HG03039 (cell line): ENCODE data around the gene SPINT2.
"Not testable (repeated sequence)": the region's sequence is repeated elsewhere in the genome, so short reads cannot be mapped to it uniquely, and the experiment has no call there.

Experiments
- ATAC-seq: cut with Tn5 transposase; IDR thresholded peaks from one replicate; pipeline ENCODE4 v1.9.1; 2021; ENCODE audit warnings: mild to moderate bottlenecking, moderate library complexity; ENCODE audit not compliant: unreplicated experiment

The SPINT2 gene

DNA sequence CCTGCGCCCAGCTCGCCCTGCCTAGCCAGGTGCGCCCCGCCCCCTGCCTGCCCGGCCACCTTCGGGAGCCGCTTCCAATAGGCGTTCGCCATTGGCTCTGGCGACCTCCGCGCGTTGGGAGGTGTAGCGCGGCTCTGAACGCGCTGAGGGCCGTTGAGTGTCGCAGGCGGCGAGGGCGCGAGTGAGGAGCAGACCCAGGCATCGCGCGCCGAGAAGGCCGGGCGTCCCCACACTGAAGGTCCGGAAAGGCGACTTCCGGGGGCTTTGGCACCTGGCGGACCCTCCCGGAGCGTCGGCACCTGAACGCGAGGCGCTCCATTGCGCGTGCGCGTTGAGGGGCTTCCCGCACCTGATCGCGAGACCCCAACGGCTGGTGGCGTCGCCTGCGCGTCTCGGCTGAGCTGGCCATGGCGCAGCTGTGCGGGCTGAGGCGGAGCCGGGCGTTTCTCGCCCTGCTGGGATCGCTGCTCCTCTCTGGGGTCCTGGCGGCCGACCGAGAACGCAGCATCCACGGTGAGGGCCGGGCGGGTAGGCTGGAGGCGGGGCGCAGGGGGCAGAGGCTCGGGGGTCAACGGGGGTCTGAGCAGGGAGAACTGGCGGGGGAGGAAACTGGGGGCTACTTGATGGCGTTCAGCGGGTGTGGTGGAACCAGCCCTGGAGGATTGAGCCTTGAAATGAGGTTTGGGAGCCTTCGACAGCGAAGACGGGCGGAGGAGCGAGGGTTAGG lies at the start of gene SPINT2:
SPINT2 (plus strand) TSS at position 88 of the 727 bp plus-strand sequence; CDS start at position 408, 320 bp downstream.
- ATAC-seq, result no peak

- no peak for ATAC-seq
Observed at GRCh38 chr19:38216785-38217641, 47.4 kb upstream of the SPINT2 start.

DNA sequence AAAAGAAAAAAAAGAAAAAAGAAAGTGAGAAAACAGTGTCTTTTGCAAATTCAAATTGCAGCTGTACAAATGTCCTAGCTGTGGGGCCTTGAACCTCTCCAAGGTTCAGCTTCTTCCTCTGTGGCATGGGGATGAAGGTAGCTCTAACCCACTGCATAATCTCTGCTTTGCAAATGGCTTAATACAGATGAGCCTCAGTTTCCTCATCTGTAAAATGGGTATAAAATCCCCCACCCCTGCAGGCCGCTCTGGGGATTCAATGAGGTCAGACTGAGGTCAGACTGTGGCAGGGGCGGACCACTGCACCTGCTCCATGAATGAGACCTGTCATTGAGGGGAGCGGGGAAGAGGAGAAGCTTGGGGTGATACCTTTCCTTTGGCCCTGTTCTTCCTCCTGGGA lies 46.2 kb upstream of the SPINT2 start:
- no peak for ATAC-seq

DNA sequence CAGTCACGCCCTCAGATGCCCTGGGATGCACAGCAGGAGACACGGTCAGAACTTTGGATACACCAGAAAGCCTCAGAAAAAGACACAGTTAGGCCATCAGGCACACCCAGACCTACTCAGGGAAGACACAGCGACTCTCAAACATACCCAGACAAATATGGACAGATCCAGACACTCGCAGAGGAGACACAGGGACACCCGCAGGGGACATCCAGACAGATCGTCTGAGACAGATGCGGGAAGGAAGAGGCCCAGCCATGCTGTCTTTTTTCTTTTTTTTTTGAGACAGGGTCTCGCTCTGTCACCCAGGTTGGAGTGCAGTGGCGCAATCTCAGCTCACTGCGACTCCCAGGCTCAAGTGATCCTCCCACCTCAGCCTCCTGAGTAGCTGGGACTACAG lies 45.2 kb upstream of the SPINT2 start:
- ATAC-seq, result no peak

- ATAC-seq, result no peak
Observed at GRCh38 chr19:38221421-38221820, 43.0 kb upstream of the SPINT2 start.

DNA sequence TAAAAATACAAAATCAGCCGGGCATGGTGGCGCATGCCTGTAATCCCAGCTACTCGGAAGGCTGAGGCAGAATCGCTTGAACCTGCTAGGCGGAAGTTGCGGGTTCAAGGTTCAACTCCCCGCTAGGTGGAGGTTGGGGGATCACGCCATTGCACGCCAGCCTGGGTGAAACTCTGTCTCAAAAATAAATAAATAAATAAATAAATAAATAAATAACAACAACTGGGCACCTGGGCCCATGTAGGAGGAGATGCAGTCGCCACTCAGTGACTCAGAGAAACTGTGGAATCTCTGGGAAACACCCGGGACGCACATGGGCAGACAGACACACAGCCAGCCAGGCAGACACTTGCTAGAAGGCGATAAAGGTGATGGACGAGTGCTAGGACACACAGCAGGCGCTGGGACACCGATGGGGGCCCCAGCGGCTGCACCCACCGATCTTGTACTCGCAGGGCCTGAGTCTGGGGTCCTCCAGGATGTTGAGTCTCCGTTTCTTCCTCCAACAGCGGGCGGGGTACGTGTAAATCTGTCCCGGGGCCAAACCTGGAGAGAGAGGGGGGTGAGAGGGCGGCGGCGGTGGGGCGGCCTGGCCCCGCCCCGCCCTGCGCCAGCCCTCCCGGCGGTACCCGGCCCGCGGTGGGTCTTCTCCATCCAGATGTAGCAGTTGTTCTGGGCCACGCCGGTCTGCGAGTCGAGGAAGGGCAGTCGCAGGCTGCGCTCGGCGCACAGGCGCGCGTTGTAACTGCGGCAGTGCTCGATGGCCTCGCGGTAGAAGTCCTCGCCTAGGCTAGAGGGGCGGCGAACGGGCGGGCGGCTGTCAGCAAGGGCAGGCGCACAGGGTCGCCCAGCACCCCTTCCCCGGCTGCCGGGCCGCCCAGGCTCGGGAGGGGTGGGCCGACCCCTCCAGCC lies 42.2 kb upstream of the SPINT2 start:
- no peak for ATAC-seq

GRCh38 chr19:38223119-38223523 lies 41.3 kb upstream of the SPINT2 start:
- ATAC-seq, result no peak

DNA sequence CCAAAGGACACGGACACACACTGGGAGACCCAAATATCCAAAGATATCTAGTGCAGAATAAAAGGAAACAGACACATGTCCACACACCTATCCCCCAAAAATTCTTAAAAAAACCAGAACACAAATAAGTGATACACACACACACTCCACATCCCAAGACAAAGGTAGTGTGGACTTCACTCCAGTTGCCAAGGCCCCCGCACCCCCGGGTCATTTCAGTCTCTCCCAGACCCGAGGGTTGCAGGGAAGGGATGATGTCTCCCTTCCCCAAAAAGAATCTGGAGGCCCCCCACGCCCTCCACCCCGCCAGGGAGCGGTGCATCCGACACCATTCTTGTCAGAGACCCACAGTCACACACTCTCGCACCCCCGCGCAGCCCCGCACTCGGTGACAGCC lies 40.8 kb upstream of the SPINT2 start:
- no peak for ATAC-seq

DNA sequence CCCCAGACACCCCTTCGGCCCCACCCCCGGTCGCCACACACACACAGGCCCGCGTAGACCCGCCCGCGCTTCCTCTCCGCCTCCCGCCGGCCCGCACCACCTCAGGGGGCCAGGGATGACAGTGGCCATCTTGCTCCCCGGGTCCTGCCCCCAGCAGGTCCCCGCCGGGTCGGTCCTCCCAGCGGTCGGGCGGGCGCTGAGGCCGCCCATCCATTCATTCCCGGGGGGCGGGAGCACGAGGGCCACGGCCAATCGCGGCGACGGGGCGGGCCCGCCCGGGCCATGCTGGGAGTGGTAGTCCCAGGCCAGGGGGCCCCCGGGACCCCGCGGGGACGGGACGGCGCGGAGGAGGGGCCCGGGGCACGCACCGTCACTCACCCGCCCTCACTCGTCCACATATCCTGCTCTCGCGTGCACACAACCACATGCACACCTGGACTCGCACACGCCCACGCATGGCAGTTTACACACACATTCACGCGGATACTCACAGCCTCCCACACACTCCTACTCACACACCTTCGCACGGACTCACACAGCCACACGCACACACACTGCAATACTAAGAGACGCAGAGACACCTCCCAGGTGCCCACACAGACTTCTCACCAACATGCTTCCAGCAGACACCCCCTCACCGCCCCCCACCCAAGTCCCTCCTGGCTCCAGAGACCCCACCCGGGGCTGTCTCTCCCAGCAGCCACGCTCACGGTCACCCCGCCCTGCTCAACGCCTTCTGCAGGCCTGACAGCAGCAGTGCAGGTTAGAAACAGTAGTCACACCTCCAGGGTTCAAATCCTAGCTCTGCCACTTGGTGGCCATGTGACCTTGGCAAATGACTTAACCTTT lies 40.1 kb upstream of the SPINT2 start, which contains the start of gene DPF1:
DPF1 (minus strand) TSS at position 209 of the 849 bp plus-strand sequence; CDS start at position 129, 80 bp downstream.
- ATAC-seq, result peak; percentile 68

DNA sequence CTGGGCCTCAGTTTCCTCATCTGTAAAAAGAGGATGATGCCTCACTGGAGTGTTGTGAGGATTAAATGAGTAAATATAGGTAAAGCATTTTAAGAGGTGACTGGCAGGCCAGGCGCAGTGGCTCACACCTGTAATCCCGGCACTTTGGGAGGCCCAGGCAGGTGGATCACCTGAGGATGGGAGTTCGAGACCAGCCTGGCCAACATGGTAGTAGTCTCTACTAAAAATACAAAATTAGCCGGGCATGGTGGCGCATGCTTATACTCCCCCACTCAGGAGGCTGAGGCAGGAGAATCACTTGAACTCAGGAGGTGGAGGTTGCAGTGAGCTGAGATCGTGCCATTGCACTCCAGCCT lies 39.5 kb upstream of the SPINT2 start:
- not testable (repeated sequence) for ATAC-seq

GRCh38 chr19:38227287-38228004 lies 36.9 kb upstream of the SPINT2 start:
- ATAC-seq, result no peak

DNA sequence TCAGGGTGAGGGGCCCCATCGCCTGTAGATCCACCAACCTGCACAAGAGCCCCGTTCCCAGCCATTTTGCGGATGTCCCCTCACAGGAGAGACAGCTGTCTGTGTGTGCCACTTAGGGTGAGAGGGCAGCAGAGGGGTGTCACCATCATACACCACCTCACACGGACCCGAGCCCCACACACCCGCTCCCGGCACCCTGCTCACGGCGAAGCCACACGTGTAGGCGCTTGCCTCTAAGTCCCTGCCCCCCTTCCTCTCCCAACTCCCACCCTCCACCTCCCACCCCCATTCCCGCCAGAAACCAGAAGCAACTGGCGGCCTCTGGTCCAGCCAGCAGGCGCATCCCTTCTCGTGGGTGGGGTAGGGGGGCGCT lies 36.4 kb upstream of the SPINT2 start:
- no peak for ATAC-seq

DNA sequence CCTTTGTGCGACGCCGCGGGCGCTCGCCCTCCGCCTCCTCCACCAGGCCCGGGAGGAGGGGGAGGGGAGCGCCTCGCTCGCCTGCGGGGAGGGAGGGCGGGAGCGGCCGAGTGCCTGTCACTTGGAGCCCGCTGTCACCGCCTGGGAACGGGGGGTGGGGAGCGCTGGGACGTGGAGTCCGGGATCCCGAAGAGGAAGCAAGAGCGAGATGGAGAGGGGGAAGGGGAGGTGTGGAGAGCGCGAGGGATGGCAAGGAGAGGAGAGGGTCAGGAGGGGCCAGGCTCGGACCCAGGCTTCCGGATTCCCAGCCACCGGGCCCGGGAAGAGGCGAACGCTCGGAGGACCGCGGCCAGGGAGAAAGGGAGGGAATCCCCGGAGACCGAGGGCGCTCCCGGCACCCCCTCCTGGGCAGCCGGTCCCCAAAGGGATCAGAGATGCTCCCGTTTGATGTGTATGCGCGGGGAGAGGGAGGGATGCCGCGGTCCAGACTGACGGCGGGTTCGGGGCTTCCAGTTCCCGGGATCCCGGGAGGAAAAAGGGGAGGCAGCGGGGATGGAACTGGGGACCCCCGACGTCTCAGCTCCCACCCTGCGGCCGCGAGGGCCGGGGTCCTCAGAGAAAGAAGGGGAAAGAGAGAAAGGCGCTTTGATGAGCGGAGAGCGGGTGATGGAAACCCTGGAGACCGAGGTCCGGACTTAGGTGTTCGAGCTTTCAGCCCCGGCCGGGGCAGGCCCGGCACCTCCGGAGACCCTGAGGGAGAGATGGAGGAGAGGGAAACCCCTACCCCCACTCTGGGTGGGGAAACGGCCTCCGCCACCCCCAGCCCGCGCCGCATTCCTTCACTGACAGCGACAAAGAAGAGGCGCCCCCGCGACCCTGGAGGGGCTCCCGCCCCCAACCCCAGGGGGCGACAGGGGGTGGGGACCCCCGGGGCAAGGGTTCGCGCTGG lies 35.6 kb upstream of the SPINT2 start:
- ATAC-seq, result no peak

GRCh38 chr19:38229585-38230073 lies 34.7 kb upstream of the SPINT2 start:
- peak; percentile 57 for ATAC-seq

GRCh38 chr19:38230506-38231133 lies 33.8 kb upstream of the SPINT2 start:
- ATAC-seq, result not testable (repeated sequence)

DNA sequence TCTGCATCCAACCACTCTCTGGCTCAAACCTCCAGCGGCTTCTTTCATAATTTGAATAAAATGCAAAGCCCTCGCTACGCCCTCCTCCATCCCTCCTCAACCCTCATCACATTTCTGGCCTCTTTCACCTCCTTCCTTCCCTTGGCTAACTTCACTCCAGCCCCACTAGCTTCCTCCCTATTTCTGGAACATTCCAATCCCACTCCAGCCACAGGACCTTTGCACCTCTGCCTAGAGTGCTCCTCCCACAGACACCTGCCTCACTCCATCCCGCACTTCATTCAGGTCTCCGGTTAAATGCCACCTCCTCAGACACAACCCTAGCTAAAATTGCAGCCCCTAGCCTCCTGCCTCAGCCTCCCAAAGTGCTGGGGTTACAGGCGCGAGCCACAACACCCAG lies 32.5 kb upstream of the SPINT2 start:
- no peak for ATAC-seq

- no peak for ATAC-seq
Observed at GRCh38 chr19:38233740-38234251, 30.6 kb upstream of the SPINT2 start.

DNA sequence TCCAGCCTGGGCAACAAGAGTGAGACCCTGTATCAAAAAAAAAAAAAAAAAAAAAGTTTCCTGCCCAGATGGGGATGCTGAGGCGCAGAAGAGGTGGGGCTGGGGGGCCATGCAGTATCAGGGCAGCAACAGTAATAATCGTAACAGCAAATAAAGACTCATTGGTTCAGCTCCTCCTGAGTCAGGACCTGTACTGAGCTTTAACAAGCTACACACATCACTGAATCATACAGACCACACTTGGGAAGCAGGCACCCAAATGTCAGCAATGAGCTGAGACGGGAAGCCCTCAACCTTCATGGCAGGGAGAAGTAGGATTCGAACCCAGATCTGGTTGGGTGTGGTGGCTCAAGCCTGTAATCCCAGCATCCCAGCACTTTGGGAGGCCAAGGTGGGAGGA lies 29.8 kb upstream of the SPINT2 start:
- ATAC-seq, result no peak
